ENCODE results near the gene KLHL29. TPM values are rescaled to one million over a fixed set of nuclear protein-coding genes. Genes with fewer than 3 reads are reported as not detected.

KLHL29 gene
- total RNA-seq, 1 experiment from 2014 or later = 2.4 TPM

DNA sequence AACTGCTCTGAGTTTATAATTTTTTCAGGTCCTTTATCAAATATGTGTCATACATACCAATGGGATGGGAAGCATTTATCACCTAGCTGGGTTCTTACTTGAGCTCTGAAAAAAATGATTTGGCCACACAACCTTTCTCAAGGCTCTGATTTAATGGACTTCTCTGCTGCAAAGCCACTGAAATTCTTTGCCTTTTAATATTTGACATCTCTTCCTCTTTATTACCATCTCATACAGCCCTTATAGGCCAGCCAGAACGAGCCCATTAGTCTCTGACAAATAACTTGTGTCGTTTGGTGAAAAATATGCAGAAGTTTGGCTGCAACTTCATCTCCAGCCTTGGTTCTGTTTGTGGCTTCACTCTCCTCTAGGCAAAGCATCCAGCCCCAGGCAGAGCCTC is 292.9 kb downstream of the KLHL29 start:
- Histone ChIP-seq H3K4me1 (ENCODE audit: insufficient read depth, low read length) (no peaks in the 10 kb centered on the region), H3K27ac (ENCODE audit: insufficient read length, low read depth, low read length) (no peak overlapping the region), H3K4me2 (ENCODE audit: insufficient read depth, insufficient read length, low read length) (no peak overlapping the region), H3K79me1 (ENCODE audit: insufficient read depth, low read depth, low read length, poor library complexity, severe bottlenecking) (no peaks in the 10 kb centered on the region), H3K79me2 (ENCODE audit: insufficient read depth, low read length) (no peaks in the 10 kb centered on the region), H2BK15ac (ENCODE audit: low read depth, low read length) (no peak overlapping the region), H2AK5ac (ENCODE audit: insufficient read length, low read length) (no peak overlapping the region), H3T11ph (ENCODE audit: low read length) (no peak overlapping the region), H2BK12ac (ENCODE audit: insufficient read length, low read depth, low read length) (no peak overlapping the region), H3K4ac (ENCODE audit: low read depth, low read length) (no peak overlapping the region), H3K56ac (ENCODE audit: insufficient read length, low read depth, low read length) (no peak overlapping the region), H3K18ac (ENCODE audit: insufficient read length, low read depth, low read length) (no peak overlapping the region), H3K9me3 (ENCODE audit: control insufficient read depth, low read depth, low read length) (no peaks in the 10 kb centered on the region), H2AFZ (ENCODE audit: low read length) (no peak overlapping the region), H3K9ac (ENCODE audit: extremely low read depth, insufficient read length, low read length) (no peak overlapping the region), H2BK20ac (ENCODE audit: low read depth, low read length, poor library complexity, severe bottlenecking) (no peak overlapping the region), H3K14ac (ENCODE audit: insufficient read depth, low read length) (no peak overlapping the region), H2BK5ac (ENCODE audit: insufficient read length, low read length) (no peak overlapping the region), H3K23ac (ENCODE audit: insufficient read length, low read depth, low read length) (no peak overlapping the region), H2BK120ac (ENCODE audit: low read depth, low read length, poor library complexity, severe bottlenecking) (no peak overlapping the region), H3K27me3 (ENCODE audit: insufficient read depth, low read length) (no peaks in the 10 kb centered on the region), H4K91ac (ENCODE audit: insufficient read length, low read depth, low read length) (no peak overlapping the region), H3K23me2 (ENCODE audit: insufficient read length, low read depth, low read length, poor library complexity, severe bottlenecking) (no peaks in the 10 kb centered on the region), H4K20me1 (ENCODE audit: control insufficient read depth, insufficient read depth, insufficient read length) (no peaks in the 10 kb centered on the region), H4K8ac (replicated peaks; ENCODE audit: insufficient read length, low read depth, low read length) (no peak overlapping the region), H4K5ac (ENCODE audit: insufficient read length, low read depth, low read length) (no peak overlapping the region)
- Mint-ChIP-seq H3K4me1 (peaks cover 0 to 6% of the 10 kb centered on the region in 2 experiments; a peak in 2 of 4 replicates), H3K27me3 (ENCODE audit: low read depth) (peaks cover 7% of the 10 kb centered on the region), H3K36me3 (ENCODE audit: insufficient read depth in 1 of 3, low read depth in 3 of 3) (peaks cover 0 to 4% (median 2%) of the 10 kb centered on the region in 3 experiments; a peak in 4 of 7 replicates), H3K4me3 (no peak overlapping the region), H3K9me3 (peaks cover 0 to 3% of the 10 kb centered on the region in 2 experiments; a peak in 3 of 5 replicates), H3K27ac (no peak overlapping the region)
- no peak for DNase-seq
- TF ChIP-seq, protein P1, sequence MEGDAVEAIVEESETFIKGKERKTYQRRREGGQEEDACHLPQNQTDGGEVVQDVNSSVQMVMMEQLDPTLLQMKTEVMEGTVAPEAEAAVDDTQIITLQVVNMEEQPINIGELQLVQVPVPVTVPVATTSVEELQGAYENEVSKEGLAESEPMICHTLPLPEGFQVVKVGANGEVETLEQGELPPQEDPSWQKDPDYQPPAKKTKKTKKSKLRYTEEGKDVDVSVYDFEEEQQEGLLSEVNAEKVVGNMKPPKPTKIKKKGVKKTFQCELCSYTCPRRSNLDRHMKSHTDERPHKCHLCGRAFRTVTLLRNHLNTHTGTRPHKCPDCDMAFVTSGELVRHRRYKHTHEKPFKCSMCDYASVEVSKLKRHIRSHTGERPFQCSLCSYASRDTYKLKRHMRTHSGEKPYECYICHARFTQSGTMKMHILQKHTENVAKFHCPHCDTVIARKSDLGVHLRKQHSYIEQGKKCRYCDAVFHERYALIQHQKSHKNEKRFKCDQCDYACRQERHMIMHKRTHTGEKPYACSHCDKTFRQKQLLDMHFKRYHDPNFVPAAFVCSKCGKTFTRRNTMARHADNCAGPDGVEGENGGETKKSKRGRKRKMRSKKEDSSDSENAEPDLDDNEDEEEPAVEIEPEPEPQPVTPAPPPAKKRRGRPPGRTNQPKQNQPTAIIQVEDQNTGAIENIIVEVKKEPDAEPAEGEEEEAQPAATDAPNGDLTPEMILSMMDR (conservative IDR thresholded peaks at IDR 0.05) = no peak
- no CpG with 5 or more reads among the region's 2 CpGs for WGBS (ENCODE audit: extremely low coverage, insufficient read length, low lambda C conversion rate)
